ENCODE data around the gene ESPL1. TPM values are rescaled to one million over a fixed set of nuclear protein-coding genes. Genes with fewer than 3 reads are reported as not detected.
A peak's percentile ranks its signal among the peaks of the same experiment; 100 is the strongest.
"Not testable (repeated sequence)": the region's sequence is repeated elsewhere in the genome, so short reads cannot be mapped to it uniquely, and the experiment has no call there.

The ESPL1 gene
- total RNA-seq, 1 experiment from 2014 or later: 14.8 TPM

GRCh38 chr12:53255996-53256395, 12.1 kb upstream of the ESPL1 start:
- DNase-seq (ENCODE audit: low read depth): no peak

- no peak for DNase-seq (ENCODE audit: low read depth)
Observed at GRCh38 chr12:53258541-53259539, 9.3 kb upstream of the ESPL1 start.

GRCh38 chr12:53259891-53260290, 8.2 kb upstream of the ESPL1 start:
- DNase-seq (ENCODE audit: low read depth): no peak

- no peak for DNase-seq (ENCODE audit: low read depth)
Observed at GRCh38 chr12:53265783-53266182, 2.3 kb upstream of the ESPL1 start.

- no peak for DNase-seq (ENCODE audit: low read depth)
Observed at GRCh38 chr12:53267306-53267998, 647 bp upstream of the ESPL1 start.

GRCh38 chr12:53268630-53269562, 797 bp downstream of the ESPL1 start:
- peak; percentile 25 for DNase-seq (ENCODE audit: low read depth)

- no peak for DNase-seq (ENCODE audit: low read depth)
Observed at GRCh38 chr12:53274445-53274844, 6.3 kb downstream of the ESPL1 start.

- DNase-seq (ENCODE audit: low read depth): no peak
Observed at GRCh38 chr12:53276511-53276910, 8.4 kb downstream of the ESPL1 start.

GRCh38 chr12:53277981-53278380, 9.9 kb downstream of the ESPL1 start:
- no peak for DNase-seq (ENCODE audit: low read depth)

GRCh38 chr12:53279283-53279869, 11.3 kb downstream of the ESPL1 start:
- DNase-seq (ENCODE audit: low read depth): no peak

GRCh38 chr12:53279888-53280498, 11.9 kb downstream of the ESPL1 start:
- no peak for DNase-seq (ENCODE audit: low read depth)

GRCh38 chr12:53286448-53286847, 18.3 kb downstream of the ESPL1 start:
- no peak for DNase-seq (ENCODE audit: low read depth)

- peak; percentile 42 for DNase-seq (ENCODE audit: low read depth)
Observed at GRCh38 chr12:53287741-53288216, 19.7 kb downstream of the ESPL1 start.

- DNase-seq (ENCODE audit: low read depth): no peak
Observed at GRCh38 chr12:53288322-53288721, 20.2 kb downstream of the ESPL1 start.

GRCh38 chr12:53289891-53290290, 21.8 kb downstream of the ESPL1 start:
- DNase-seq (ENCODE audit: low read depth): peak; percentile 88

GRCh38 chr12:53290661-53291060, 22.6 kb downstream of the ESPL1 start:
- DNase-seq (ENCODE audit: low read depth): peak; percentile 39

- no peak for DNase-seq (ENCODE audit: low read depth)
Observed at GRCh38 chr12:53292426-53292825, 24.3 kb downstream of the ESPL1 start.

GRCh38 chr12:53295070-53295890, 27.2 kb downstream of the ESPL1 start, which contains the start of gene PFDN5:
Gene PFDN5, plus strand, starts transcription at chr12:53295542. Its CDS starts 26 bp downstream, at chr12:53295568.
- peak; percentile 86 for DNase-seq (ENCODE audit: low read depth)

- DNase-seq (ENCODE audit: low read depth): no peak
Observed at GRCh38 chr12:53295891-53296219, 27.8 kb downstream of the ESPL1 start.

- DNase-seq (ENCODE audit: low read depth): not testable (repeated sequence)
Observed at GRCh38 chr12:53297106-53297505, 29.0 kb downstream of the ESPL1 start.

Data from LHCN-M2 (cell line).